AG09319 (cell line): ENCODE results near the gene HHIPL1.

Experiments
- DNase-seq: peaks from one replicate; pipeline ENCODE4 v3.0.0-alpha.2; 2010; ENCODE audit warnings: low read depth; ENCODE audit errors: extremely low read depth
- TF ChIP-seq, protein P1 (sequence below): IDR thresholded peaks from 2 replicates; pipeline ENCODE4 v1.5.1; 2011; ENCODE audit warnings: low read depth, mild to moderate bottlenecking, inconsistent platforms, low read length, moderate library complexity

Gene HHIPL1

DNA sequence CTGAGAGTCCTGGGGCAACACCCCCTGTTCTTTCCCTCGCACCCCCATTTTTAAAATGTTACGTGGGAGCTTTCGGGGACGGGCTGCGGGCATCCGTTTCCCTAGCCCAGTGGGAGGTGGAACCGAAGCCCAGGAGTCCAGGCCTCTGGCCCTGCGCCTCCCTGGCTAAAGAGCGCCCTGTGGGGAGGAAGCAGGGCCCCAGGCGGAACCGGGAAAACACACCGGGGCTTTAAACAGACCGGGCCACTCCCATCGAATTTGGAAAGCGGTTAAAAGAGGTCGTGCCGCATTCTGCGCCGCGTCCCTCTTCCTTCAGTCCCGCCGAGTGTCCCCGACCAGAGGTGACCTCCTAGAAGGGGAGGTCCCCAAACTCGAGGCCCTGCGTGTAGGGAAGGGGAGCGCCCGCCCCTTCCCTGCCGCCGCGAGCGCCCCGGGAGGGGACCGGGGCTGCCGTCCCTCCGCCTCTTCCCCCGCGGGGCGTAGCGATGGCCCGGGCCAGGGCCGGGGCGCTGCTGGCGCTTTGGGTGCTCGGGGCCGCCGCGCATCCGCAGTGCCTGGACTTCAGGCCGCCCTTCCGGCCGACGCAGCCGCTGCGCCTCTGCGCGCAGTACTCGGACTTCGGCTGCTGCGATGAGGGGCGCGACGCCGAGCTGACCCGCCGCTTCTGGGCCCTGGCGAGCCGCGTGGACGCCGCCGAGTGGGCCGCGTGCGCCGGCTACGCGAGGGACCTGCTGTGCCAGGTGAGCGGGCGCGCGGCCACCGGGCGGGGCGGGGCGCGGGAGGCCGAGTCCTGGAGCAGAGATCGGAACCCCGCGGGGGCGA is at the start of gene HHIPL1:
Gene HHIPL1, plus strand, starts transcription at position 407 of the 822 bp plus-strand sequence. Its CDS starts 79 bp downstream, at position 486.
- no peak for DNase-seq
- TF ChIP-seq, protein P1, sequence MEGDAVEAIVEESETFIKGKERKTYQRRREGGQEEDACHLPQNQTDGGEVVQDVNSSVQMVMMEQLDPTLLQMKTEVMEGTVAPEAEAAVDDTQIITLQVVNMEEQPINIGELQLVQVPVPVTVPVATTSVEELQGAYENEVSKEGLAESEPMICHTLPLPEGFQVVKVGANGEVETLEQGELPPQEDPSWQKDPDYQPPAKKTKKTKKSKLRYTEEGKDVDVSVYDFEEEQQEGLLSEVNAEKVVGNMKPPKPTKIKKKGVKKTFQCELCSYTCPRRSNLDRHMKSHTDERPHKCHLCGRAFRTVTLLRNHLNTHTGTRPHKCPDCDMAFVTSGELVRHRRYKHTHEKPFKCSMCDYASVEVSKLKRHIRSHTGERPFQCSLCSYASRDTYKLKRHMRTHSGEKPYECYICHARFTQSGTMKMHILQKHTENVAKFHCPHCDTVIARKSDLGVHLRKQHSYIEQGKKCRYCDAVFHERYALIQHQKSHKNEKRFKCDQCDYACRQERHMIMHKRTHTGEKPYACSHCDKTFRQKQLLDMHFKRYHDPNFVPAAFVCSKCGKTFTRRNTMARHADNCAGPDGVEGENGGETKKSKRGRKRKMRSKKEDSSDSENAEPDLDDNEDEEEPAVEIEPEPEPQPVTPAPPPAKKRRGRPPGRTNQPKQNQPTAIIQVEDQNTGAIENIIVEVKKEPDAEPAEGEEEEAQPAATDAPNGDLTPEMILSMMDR: no peak

DNA sequence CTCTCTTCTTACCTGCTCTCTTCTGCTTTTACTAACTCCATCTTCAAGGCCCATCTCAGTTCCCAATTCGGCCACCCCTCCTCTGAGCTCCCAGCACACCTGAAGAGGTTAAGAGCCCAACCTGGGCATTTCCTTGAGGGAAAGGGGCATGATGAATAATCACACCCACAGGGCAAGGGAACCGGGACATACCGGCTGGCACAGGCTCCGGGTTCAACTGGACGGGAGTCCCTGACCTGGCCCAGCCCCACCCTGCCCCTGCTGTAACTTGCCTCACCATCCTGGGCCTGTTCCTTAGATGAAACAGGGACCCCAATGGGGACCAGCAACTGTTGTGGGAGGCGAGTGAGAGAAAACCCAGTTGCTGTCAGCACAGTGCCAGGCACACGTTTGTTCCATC is 49.4 kb upstream of the HHIPL1 start:
- DNase-seq: no peak
- TF ChIP-seq, protein P1: no peak

DNA sequence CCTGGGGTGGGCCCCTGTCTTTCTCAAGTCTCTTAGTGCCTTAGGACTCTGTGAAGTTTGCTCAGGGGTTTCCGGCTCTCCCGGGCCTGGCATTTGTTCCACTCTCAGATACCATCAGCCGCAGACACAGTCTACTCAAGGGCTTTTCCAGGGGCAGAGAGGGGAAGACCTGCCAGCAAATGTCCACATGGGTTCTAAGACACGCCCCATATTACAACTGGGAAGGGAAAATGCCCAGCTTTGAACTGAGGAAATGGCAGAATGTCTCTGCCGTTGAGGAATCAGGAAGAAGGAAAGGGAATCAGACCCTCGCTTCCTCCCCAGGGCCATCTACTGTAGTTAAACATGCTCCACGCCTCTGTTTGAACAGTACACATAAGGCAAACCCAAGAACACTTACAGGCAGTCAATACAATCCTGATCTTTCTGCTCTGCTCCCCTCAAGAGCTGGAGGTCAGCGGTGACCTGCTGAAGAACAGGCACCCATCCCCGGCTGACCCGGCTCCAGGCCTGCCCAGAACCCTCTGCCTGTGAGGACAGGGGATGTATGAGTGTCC is 48.8 kb upstream of the HHIPL1 start:
- TF ChIP-seq, protein P1: no peak

DNA sequence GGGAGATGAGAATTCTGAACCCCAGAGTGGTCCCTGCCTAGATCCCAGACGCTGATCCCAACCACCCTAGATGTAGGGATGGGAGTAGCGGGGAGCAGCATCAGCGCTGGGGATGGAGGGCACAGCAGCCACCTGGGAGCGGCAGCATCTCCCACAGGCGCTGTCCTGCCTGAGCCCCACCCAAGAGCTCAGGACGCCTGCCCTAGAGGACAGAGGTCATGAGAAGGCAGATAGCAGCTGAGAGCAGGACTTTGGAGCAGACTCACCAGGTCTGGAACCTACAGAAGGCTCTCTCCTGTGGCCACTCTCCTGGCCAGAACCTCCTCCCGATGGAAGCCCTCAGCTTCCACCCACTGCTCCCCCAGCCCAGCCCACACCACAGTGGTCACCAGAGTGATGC is 48.2 kb upstream of the HHIPL1 start:
- DNase-seq: no peak
- TF ChIP-seq, protein P1: no peak

More for the DNA sequence above, 48.8 kb upstream of the HHIPL1 start:
- DNase-seq: no peak

DNA sequence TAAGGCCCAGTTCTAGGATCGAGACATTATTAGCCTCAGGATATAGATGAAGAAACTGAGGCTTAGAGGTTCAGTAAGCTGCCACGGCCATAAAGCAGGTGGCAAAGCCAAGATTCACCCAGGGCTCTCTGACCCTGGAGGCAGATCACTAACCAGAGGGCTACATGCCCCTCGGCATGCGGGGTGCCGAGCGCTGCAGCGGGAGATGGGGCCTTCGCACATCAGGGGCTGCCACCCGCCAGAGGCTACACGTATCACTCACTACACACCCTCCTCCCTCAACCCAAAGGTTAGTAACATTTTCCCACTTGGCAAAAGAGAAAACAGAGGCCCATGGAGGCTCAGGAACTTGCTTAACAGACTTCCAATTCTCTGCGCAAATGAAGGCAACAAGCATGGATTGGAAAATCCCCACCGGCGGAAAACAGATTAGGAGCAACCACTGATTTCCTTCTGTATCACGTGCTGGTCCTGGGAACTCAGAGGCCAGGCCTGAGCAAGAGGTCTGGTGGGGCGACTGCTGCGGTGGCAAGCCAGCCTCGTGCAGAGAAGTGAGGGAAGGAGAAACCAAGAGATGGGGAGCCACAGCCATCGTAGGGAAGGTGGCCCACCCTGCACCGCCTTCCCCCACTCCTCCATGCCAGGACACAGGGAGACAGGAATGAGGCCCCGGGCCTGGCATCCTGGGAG is 46.9 kb upstream of the HHIPL1 start:
- no peak for DNase-seq
- TF ChIP-seq, protein P1: no peak

DNA sequence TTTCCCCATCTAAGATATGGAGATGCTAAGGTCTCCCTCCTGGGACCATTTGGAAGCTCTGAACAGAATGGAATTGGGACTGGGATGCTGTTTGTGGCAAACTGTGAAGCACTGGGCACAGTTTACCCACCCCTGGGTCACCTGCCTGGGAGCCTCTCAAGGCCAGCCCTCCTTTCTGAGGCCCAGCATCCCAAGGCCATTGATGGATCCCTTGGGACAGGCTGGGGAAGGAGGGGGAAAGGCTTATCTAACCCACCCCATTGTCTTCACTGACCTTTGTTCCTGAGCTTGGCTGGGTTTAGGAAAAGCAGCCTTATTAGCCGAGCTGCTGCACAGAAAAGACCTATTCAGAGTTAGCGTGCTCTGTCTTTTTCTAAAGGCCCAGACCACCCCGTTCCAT is 46.2 kb upstream of the HHIPL1 start:
- TF ChIP-seq, protein P1: no peak
- DNase-seq: no peak

DNA sequence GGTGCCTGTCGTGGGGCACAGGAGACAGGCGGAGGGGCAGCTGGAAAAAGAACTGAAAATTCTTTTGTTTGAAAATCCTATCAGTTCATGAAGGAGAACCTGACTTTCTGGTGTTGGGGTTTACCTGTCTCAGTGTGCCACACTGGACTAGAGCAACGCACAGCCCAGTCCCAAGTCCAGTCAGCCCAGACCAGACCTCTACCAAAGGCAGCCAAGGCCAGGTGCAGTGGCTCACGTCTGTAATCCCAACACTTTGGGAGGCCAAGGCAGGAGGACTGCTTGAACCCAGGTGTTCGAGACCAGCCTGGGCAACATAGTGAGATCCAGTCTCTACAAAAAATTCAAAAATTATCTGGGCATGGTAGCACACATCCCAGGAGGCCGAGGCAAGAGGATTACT is 45.5 kb upstream of the HHIPL1 start:
- no peak for DNase-seq
- TF ChIP-seq, protein P1: no peak
